K562 (cell line): Measurements from ENCODE around the gene IGF1R. TPM values are rescaled to one million over a fixed set of nuclear protein-coding genes. Genes with fewer than 3 reads are reported as not detected.

Experiments
- ATF7 ChIP-seq: fragments of 450-650 bp; IDR thresholded peaks from 2 replicates; pipeline ENCODE4 v1.7.1; 2014; ENCODE audit warnings: mild to moderate bottlenecking, moderate library complexity
- CCNT2 ChIP-seq: IDR thresholded peaks from 2 replicates; pipeline ENCODE4 v1.6.1; 2011; ENCODE audit warnings: borderline replicate concordance, low read depth, mild to moderate bottlenecking, moderate library complexity, mixed read lengths, low read length; ENCODE audit not compliant: insufficient read length; ENCODE audit errors: extremely low read depth
- GATAD2B ChIP-seq: fragments of 450-650 bp; IDR thresholded peaks from 2 replicates; pipeline ENCODE4 v1.6.1; 2017; ENCODE audit warnings: mild to moderate bottlenecking, borderline replicate concordance
- NEUROD1 ChIP-seq: fragments of 150-350 bp; IDR thresholded peaks from 2 replicates; pipeline ENCODE4 v1.6.1; 2014; ENCODE audit warnings: borderline replicate concordance, low read length, low read depth; ENCODE audit not compliant: partially characterized antibody
- NR2C2 ChIP-seq, 2 experiments: fragments of 200-800 bp in 1 of 2; sonication (Bioruptor generic) in 1 of 2; sonication (generic) in 1 of 2; formaldehyde crosslinking in 1 of 2; IDR thresholded peaks; 2 replicates each; pipeline versions ENCODE4 v1.6.1 to v1.8.0; 2016 to 2022; ENCODE audit warnings: mild to moderate bottlenecking in 1 of 2, missing compliant biosample characterization in 1 of 2, missing genetic modification characterization in 1 of 2, missing genetic modification reagents in 1 of 2
- PHB ChIP-seq: fragments of 250-450 bp; sonication (Bioruptor Pico); IDR thresholded peaks from 2 replicates; pipeline ENCODE4 v1.5.0; 2021
- PPARD ChIP-seq: fragments of 250-450 bp; sonication (Bioruptor Pico); IDR thresholded peaks from 2 replicates; pipeline ENCODE4 v1.8.0; 2022; ENCODE audit warnings: inconsistent platforms, mild to moderate bottlenecking, moderate library complexity
- polyA plus RNA-seq, 8 experiments: library from polyadenylated mRNA; depleted of rRNA in 4 of 8; stranded (reverse) in 5 of 8; unstranded in 3 of 8; fragments of >200 nt; fragmentation: Nextera tagmentation in 2 of 8; fragmentation: Illumina TruSeq in 1 of 8; extraction: Ambion mirVana in 2 of 8; extraction: Trizol in 1 of 8; gene quantifications; 2 replicates each; pipeline versions ENCODE4 v1.2.1 to v1.2.3, GENCODE V29; 2011 to 2014; ENCODE audit warnings: inconsistent platforms in 1 of 8, missing spikeins in 1 of 8
- total RNA-seq, 7 experiments: library from RNA; depleted of rRNA in 6 of 7; stranded (reverse); fragments of >200 nt in 6 of 7; fragmentation: Illumina TruSeq in 2 of 7; extraction: Trizol in 2 of 7; gene quantifications; 2 replicates each; pipeline versions ENCODE4 v1.2.1 to v1.2.3, GENCODE V29; 2011 to 2021; ENCODE audit warnings: low replicate concordance in 1 of 7
- TF ChIP-seq, protein P1 (sequence below): fragments of 450-650 bp; IDR thresholded peaks from 2 replicates; pipeline ENCODE4 v1.6.1; 2018; ENCODE audit not compliant: partially characterized antibody
- TF ChIP-seq, protein P2 (sequence below): fragments of 450-650 bp; IDR thresholded peaks from 2 replicates; pipeline ENCODE4 v1.6.1; 2016; ENCODE audit warnings: missing biosample characterization, missing genetic modification characterization
- TF ChIP-seq, protein P3 (sequence below): IDR thresholded peaks from 2 replicates; pipeline ENCODE4 v1.6.1; 2016; ENCODE audit warnings: missing genetic modification characterization, missing compliant biosample characterization
- TF ChIP-seq, protein P4 (sequence below): fragments of 250-450 bp; sonication (Bioruptor Pico); IDR thresholded peaks from 2 replicates; pipeline ENCODE4 v1.8.0; 2021; ENCODE audit warnings: borderline replicate concordance, mild to moderate bottlenecking, moderate library complexity; ENCODE audit not compliant: poor library complexity, severe bottlenecking
- TF ChIP-seq, protein P5 (sequence below): sonication (generic); formaldehyde crosslinking; IDR thresholded peaks from 2 replicates; pipeline ENCODE4 v1.8.0; 2023; ENCODE audit warnings: missing genetic modification reagents, mild to moderate bottlenecking, borderline replicate concordance

Gene IGF1R
- total and polyA plus RNA-seq, 9 of the 15 experiments (the other 6 are each of a cell fraction or from before 2014, with no cell fraction given) = 0.35 to 8.0 (median 1.6) TPM

DNA sequence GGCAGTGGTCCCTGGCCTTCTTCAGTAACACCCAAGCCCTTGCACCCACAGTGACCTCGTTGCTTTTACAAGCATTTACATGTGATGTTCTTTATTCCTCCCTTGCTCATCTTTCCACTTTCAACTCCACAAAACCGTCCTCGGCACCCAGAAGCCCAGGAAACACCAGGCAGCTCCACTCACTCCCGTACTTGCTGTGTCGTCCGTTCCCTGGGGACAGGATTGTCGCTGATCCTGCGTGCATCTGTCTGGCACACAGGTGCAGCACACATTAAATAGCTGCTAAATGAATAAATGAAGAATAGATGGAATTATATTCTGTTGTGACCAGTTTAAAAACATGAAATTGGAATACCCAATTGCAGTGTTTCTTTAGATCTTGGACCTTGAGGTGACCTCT, 239.6 kb downstream of the IGF1R start (continued):
- TF ChIP-seq CCNT2 = no peak
- TF ChIP-seq ATF7 = no peak
- TF ChIP-seq, protein P1, sequence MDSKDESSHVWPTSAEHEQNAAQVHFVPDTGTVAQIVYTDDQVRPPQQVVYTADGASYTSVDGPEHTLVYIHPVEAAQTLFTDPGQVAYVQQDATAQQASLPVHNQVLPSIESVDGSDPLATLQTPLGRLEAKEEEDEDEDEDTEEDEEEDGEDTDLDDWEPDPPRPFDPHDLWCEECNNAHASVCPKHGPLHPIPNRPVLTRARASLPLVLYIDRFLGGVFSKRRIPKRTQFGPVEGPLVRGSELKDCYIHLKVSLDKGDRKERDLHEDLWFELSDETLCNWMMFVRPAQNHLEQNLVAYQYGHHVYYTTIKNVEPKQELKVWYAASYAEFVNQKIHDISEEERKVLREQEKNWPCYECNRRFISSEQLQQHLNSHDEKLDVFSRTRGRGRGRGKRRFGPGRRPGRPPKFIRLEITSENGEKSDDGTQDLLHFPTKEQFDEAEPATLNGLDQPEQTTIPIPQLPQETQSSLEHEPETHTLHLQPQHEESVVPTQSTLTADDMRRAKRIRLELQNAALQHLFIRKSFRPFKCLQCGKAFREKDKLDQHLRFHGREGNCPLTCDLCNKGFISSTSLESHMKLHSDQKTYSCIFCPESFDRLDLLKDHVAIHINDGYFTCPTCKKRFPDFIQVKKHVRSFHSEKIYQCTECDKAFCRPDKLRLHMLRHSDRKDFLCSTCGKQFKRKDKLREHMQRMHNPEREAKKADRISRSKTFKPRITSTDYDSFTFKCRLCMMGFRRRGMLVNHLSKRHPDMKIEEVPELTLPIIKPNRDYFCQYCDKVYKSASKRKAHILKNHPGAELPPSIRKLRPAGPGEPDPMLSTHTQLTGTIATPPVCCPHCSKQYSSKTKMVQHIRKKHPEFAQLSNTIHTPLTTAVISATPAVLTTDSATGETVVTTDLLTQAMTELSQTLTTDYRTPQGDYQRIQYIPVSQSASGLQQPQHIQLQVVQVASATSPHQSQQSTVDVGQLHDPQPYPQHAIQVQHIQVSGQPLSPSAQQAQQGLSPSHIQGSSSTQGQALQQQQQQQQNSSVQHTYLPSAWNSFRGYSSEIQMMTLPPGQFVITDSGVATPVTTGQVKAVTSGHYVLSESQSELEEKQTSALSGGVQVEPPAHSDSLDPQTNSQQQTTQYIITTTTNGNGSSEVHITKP = no peak
- no peak for TF ChIP-seq NR2C2 (CRISPR knock-in tag; IDR thresholded peaks at IDR 0.05)
- TF ChIP-seq NR2C2 (tag; IDR thresholded peaks at IDR 0.05) = no peak
- TF ChIP-seq, protein P2, sequence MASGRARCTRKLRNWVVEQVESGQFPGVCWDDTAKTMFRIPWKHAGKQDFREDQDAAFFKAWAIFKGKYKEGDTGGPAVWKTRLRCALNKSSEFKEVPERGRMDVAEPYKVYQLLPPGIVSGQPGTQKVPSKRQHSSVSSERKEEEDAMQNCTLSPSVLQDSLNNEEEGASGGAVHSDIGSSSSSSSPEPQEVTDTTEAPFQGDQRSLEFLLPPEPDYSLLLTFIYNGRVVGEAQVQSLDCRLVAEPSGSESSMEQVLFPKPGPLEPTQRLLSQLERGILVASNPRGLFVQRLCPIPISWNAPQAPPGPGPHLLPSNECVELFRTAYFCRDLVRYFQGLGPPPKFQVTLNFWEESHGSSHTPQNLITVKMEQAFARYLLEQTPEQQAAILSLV (tag) = no peak
- no peak for TF ChIP-seq PHB (CRISPR knock-in tag)
- no peak for TF ChIP-seq GATAD2B
- TF ChIP-seq, protein P3, sequence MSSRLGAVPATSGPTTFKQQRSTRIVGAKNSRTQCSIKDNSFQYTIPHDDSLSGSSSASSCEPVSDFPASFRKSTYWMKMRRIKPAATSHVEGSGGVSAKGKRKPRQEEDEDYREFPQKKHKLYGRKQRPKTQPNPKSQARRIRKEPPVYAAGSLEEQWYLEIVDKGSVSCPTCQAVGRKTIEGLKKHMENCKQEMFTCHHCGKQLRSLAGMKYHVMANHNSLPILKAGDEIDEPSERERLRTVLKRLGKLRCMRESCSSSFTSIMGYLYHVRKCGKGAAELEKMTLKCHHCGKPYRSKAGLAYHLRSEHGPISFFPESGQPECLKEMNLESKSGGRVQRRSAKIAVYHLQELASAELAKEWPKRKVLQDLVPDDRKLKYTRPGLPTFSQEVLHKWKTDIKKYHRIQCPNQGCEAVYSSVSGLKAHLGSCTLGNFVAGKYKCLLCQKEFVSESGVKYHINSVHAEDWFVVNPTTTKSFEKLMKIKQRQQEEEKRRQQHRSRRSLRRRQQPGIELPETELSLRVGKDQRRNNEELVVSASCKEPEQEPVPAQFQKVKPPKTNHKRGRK (tag) = no peak
- TF ChIP-seq PPARD (CRISPR knock-in tag) = no peak
- no peak for TF ChIP-seq NEUROD1
- TF ChIP-seq, protein P4, sequence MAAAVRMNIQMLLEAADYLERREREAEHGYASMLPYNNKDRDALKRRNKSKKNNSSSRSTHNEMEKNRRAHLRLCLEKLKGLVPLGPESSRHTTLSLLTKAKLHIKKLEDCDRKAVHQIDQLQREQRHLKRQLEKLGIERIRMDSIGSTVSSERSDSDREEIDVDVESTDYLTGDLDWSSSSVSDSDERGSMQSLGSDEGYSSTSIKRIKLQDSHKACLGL (CRISPR knock-in tag) = no peak
- TF ChIP-seq, protein P5, sequence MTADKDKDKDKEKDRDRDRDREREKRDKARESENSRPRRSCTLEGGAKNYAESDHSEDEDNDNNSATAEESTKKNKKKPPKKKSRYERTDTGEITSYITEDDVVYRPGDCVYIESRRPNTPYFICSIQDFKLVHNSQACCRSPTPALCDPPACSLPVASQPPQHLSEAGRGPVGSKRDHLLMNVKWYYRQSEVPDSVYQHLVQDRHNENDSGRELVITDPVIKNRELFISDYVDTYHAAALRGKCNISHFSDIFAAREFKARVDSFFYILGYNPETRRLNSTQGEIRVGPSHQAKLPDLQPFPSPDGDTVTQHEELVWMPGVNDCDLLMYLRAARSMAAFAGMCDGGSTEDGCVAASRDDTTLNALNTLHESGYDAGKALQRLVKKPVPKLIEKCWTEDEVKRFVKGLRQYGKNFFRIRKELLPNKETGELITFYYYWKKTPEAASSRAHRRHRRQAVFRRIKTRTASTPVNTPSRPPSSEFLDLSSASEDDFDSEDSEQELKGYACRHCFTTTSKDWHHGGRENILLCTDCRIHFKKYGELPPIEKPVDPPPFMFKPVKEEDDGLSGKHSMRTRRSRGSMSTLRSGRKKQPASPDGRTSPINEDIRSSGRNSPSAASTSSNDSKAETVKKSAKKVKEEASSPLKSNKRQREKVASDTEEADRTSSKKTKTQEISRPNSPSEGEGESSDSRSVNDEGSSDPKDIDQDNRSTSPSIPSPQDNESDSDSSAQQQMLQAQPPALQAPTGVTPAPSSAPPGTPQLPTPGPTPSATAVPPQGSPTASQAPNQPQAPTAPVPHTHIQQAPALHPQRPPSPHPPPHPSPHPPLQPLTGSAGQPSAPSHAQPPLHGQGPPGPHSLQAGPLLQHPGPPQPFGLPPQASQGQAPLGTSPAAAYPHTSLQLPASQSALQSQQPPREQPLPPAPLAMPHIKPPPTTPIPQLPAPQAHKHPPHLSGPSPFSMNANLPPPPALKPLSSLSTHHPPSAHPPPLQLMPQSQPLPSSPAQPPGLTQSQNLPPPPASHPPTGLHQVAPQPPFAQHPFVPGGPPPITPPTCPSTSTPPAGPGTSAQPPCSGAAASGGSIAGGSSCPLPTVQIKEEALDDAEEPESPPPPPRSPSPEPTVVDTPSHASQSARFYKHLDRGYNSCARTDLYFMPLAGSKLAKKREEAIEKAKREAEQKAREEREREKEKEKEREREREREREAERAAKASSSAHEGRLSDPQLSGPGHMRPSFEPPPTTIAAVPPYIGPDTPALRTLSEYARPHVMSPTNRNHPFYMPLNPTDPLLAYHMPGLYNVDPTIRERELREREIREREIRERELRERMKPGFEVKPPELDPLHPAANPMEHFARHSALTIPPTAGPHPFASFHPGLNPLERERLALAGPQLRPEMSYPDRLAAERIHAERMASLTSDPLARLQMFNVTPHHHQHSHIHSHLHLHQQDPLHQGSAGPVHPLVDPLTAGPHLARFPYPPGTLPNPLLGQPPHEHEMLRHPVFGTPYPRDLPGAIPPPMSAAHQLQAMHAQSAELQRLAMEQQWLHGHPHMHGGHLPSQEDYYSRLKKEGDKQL (CRISPR knock-in tag) = no peak
- TF ChIP-seq, all 486 proteins: peak for 0
